BLaER1 treated with 17β-estradiol and CSF1 and Interleukin-3, amounts not matched to agents 10 nM and 100 nM (cell line): ENCODE measurements around the gene GPSM1.

Experiments used
- H3K27ac ChIP-seq, 11 experiments: shearing (Covaris generic); formaldehyde crosslinking; 2 replicates each; pipeline ENCODE4 v1.8.1; 2022
- H3K27me3 ChIP-seq, 11 experiments: shearing (Covaris generic); formaldehyde crosslinking; 2 replicates each; pipeline ENCODE4 v1.8.1; 2022
- H3K36me3 ChIP-seq, 11 experiments: shearing (Covaris generic); formaldehyde crosslinking; 2 replicates each; pipeline ENCODE4 v1.8.1; 2022
- H3K4me1 ChIP-seq, 10 experiments: shearing (Covaris generic); formaldehyde crosslinking; 2 replicates each; pipeline ENCODE4 v1.8.1; 2022
- H3K4me2 ChIP-seq, 11 experiments: shearing (Covaris generic); formaldehyde crosslinking; 2 replicates each; pipeline ENCODE4 v1.8.1; 2022
- H3K4me3 ChIP-seq, 10 experiments: shearing (Covaris generic); formaldehyde crosslinking; 2 replicates each; pipeline ENCODE4 v1.8.1; 2022
- H3K9ac ChIP-seq, 11 experiments: shearing (Covaris generic); formaldehyde crosslinking; 2 replicates each; pipeline ENCODE4 v1.8.1; 2022
- H3K9me3 ChIP-seq, 11 experiments: shearing (Covaris generic); formaldehyde crosslinking; replicated peaks in 1 of 11; 2 replicates each; pipeline ENCODE4 v1.8.1; 2022
- H4K20me1 ChIP-seq, 11 experiments: shearing (Covaris generic); formaldehyde crosslinking; 2 replicates each; pipeline ENCODE4 v1.8.1; 2022
- Cebpa-rat ChIP-seq, 11 experiments: shearing (Covaris generic); IDR thresholded peaks; 2 replicates each; pipeline ENCODE4 v1.8.1; 2022

Gene GPSM1

DNA sequence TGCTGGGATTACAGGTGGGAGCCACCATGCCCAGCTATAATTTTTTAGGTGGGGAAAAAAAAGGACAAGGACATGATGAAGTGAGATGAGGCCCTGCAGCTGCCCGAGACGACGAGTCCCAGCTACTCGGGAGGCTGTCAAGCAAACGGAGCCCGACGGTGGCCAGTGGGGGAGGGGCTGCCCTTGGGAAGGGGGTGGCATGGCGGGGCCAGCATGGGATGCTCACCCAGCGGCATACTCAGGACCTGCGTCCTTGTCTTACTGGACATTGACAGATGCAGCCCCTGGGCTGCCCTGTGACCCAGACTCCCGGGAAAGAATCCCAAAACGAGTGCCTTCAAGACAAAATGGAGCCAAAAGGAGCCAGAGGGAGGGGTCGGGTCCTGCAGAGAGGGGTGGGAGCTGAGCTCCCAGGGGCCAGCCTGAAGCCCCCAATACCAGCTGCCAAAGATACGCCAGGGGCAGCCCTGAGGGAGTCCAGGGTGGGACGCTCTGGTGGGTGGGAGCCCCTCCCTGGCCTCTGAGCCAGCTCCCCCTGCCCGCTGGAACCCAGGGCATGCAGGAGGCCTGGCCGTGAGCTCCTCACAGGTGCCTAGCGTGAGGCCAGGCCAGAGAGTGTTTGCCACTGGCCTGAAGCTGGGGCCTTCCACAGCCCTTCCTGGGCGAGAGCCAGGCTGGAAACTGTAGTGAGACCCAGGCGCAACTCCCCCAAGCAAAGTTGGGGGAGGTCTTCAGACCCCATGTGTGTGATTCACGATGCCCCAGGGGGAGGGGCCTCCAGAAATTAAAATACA lies 39.2 kb upstream of the GPSM1 start:
- H3K4me2 ChIP-seq: no peak overlapping the region
- H3K27me3 ChIP-seq: peaks cover 0 to under 1% (median 0%) of the 10 kb centered on the region in 11 experiments; a peak in 1 of 22 replicates
- H3K36me3 ChIP-seq: no peaks in the 10 kb centered on the region
- no peak for TF ChIP-seq Cebpa-rat (IDR thresholded peaks at IDR 0.05)
- no peak overlapping the region for H3K4me3 ChIP-seq
- H3K9me3 ChIP-seq: no peaks in the 10 kb centered on the region
- no peak overlapping the region for H3K27ac ChIP-seq
- H3K4me1 ChIP-seq: peaks cover 4 to 45% (median 16%) of the 10 kb centered on the region in 10 experiments
- no peak overlapping the region for H3K9ac ChIP-seq
- H4K20me1 ChIP-seq: peaks cover 0 to 40% (median 0%) of the 10 kb centered on the region in 11 experiments; a peak in 5 of 22 replicates

DNA sequence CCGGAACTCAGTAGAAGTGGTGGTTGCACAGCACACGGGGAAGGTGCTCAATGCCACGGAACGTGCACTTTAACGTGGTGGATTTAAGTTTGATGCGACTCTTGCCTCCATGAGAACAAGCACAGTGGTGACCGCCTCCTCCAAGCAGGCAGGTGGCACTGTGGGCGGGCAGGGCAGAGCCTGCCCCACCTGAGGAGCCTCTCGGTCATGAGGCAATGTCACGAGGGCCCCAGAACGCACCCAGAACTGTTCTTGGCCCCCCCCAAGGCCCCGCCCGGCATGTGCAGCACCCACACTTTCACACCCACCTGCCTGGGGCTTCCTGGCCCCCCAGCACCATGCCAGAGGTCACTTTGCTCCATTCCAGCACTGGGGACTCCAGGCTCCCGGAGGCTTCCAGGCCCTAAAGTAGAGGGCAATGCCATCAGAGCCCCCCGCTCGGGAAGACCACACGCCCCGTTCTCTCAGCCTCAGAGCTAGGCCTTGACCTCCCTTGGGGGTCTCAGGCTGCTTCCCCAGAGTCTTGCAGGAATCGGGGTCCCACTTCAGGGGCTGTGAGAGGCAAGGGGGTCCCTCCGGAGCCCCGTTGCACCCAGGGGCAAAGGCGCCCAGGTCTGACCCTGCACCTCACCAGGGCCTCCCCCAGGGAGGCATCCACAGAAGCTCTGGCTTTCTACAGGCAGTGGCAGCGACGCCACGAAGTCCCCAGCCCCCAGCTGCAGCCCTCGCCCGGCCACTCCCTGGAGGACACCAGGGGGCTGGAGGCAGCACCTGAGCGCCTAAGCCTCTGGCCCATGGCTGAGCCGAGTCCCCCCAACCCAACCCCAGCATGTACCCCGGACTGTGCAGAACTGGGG lies 37.5 kb upstream of the GPSM1 start:
- Histone ChIP-seq H3K4me1 (peaks cover 0 to 28% (median under 1%) of the 10 kb centered on the region in 10 experiments; a peak in 6 of 20 replicates), H3K27ac (no peak overlapping the region), H3K4me3 (no peak overlapping the region), H3K4me2 (no peak overlapping the region), H3K9ac (no peak overlapping the region), H3K36me3 (no peaks in the 10 kb centered on the region), H4K20me1 (peaks cover 0 to 30% (median 0%) of the 10 kb centered on the region in 11 experiments; a peak in 3 of 22 replicates), H3K27me3 (no peaks in the 10 kb centered on the region), H3K9me3 (peaks cover 0 to 4% (median 0%) of the 10 kb centered on the region in 11 experiments; a peak in 1 of 22 replicates)
- no peak for TF ChIP-seq Cebpa-rat (IDR thresholded peaks at IDR 0.05)

DNA sequence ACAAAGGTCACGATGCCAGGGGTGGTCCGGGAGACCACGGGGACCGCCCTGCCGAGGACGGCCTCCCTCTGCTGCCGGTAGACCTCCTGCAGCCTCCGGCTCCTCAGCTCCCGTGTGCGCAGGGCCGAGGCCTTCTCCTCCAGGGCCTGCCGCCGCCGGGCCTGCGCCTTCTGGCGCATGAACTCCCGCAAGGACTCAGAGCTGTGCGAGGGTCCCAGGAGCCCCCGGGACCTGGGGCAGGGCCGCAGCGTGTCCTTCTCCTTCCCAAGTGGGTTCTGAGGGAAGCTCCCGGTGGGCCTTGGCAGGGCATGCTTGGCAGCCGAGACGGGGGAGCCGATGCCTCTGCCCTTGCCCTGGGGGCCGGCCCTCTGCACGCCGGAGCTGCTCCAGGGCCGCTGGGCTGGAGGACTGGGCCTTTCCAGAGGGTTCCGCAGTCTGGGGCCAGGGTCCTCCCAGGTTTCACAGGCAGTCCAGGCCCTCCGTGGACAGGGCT lies 36.8 kb upstream of the GPSM1 start:
- no peak overlapping the region for H3K4me3 ChIP-seq
- H3K9ac ChIP-seq: no peak overlapping the region
- TF ChIP-seq Cebpa-rat (IDR thresholded peaks at IDR 0.05): no peak
- H3K27me3 ChIP-seq: no peaks in the 10 kb centered on the region
- peaks cover 0 to 26% (median 0%) of the 10 kb centered on the region in 11 experiments; a peak in 3 of 22 replicates for H4K20me1 ChIP-seq
- H3K9me3 ChIP-seq: peaks cover 0 to 4% (median 0%) of the 10 kb centered on the region in 11 experiments; a peak in 1 of 22 replicates
- no peaks in the 10 kb centered on the region for H3K36me3 ChIP-seq
- peaks cover 0 to 21% (median 0%) of the 10 kb centered on the region in 10 experiments; a peak in 2 of 20 replicates for H3K4me1 ChIP-seq
- H3K27ac ChIP-seq: no peak overlapping the region
- no peak overlapping the region for H3K4me2 ChIP-seq

DNA sequence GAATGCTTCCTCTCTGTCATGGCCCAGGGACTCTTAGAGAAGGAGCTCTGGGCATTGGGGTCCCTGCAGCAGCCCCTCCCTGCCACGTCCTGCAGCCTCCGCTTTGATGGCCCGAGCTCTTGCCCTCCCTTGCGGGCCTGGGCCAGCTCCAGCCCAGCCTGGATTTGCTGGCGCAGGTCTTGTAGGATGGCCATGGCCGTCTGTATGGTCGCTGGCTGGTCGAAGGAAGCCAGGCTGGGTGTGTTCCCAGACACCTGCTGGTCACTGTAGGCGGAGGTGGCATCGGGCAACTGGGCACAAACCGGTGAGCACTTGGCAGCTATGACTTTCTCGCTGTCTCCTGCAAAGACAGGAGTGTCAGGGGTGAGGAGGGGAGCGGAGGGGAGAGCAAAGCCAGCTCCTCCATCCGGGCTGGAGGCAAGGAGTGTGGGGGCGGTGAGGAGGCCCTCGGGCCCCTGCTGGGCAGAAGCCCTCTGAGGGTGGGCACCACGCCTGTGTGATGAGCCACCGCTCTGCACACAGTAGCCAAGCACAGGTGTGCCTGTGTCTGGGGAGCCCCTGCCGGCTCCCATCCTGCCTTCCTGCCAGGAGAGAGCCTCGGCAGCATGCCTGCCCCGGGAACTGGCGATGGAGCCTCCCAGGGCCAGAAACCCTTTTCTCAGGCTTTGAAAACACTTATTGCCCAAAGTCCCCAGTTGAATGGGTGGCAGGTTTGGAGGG lies 35.9 kb upstream of the GPSM1 start:
- Histone ChIP-seq H3K36me3 (no peaks in the 10 kb centered on the region), H3K9ac (no peak overlapping the region), H3K27me3 (no peaks in the 10 kb centered on the region), H3K4me2 (no peak overlapping the region), H3K9me3 (peaks cover 0 to 4% (median 0%) of the 10 kb centered on the region in 11 experiments; a peak in 1 of 22 replicates), H3K4me3 (no peak overlapping the region), H3K4me1 (peaks cover 0 to 16% (median 0%) of the 10 kb centered on the region in 10 experiments; a peak in 3 of 20 replicates), H4K20me1 (peaks cover 0 to 22% (median 0%) of the 10 kb centered on the region in 11 experiments; a peak in 3 of 22 replicates), H3K27ac (no peak overlapping the region)
- TF ChIP-seq Cebpa-rat (IDR thresholded peaks at IDR 0.05): no peak

DNA sequence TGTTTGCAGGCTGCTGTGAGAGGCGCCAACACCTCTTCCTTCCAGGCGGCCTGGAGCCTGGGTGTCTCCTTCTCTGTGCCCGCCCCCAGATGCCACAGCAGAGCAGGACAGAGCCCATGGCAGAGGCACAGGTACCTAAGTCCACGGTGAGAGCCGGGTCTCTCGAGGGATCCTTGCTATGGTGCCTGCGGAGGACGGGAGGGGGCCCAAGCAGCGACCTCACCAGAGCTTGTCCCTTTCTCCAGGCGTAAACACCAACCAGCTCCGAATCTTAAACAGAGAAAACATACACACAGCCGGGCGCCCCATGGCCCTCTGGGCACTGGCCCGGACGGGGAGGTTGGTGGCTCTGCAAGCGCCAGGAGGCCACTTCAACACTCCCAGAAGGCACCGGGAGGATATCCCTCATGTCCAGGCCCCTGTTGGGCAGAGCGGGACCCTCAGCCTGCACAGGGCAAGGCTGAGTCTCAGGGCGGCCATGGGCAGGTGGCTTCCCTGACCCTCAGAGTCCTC lies 35.3 kb upstream of the GPSM1 start:
- Histone ChIP-seq H3K27me3 (no peaks in the 10 kb centered on the region), H3K4me1 (peaks cover 0 to 22% (median 4%) of the 10 kb centered on the region in 10 experiments; a peak in 13 of 20 replicates), H3K4me2 (no peak overlapping the region), H3K9ac (no peak overlapping the region), H3K4me3 (no peak overlapping the region), H3K36me3 (no peaks in the 10 kb centered on the region), H3K9me3 (peaks cover 0 to 4% (median 0%) of the 10 kb centered on the region in 11 experiments; a peak in 1 of 22 replicates), H4K20me1 (peaks cover 0 to 26% (median 0%) of the 10 kb centered on the region in 11 experiments; a peak in 2 of 22 replicates), H3K27ac (no peak overlapping the region)
- TF ChIP-seq Cebpa-rat (IDR thresholded peaks at IDR 0.05): no peak

DNA sequence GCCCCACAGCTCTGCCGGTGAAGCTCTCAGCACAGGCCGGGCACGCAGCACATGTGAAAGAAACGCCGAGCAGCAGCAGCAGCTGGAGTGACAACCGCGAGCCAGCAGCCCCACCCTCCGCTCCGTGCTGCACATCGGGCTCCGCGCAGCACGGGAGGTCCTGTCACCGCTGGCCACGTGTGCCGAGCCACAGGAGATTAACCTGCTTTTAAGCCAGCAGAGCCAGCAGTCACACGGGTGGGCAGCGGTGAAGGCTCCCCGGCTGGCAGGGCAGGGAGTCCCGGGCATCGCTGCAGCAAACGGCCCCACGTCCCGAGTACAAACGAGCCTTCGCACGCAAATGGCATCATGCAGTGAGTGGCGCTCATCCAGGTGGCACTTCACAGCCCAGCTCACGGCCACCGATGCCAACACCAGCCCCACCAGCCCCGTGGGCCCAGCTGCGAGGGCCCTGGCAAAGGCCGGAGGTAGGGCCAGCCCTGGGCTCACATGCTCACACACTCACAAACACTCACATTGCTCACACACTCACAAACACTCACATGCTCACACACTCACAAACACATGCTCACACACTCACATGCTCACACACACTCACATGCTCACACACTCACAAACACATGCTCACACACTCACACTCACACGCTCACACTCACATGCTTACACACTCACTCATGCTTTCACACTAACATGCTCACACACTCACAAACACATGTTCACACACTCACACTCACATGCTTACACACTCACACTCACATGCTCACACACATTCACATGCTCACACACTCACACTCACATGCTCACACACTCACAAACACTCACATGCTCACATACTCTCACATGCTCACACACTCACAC lies 34.5 kb upstream of the GPSM1 start:
- Histone ChIP-seq H3K27ac (no peak overlapping the region), H3K9ac (no peak overlapping the region), H4K20me1 (peaks cover 0 to 21% (median 0%) of the 10 kb centered on the region in 11 experiments; a peak in 2 of 22 replicates), H3K4me2 (no peak overlapping the region), H3K27me3 (no peaks in the 10 kb centered on the region), H3K4me3 (no peak overlapping the region), H3K4me1 (peaks cover 0 to 29% (median 9%) of the 10 kb centered on the region in 10 experiments; a peak in 13 of 20 replicates), H3K9me3 (peaks cover 0 to 4% (median 0%) of the 10 kb centered on the region in 11 experiments; a peak in 1 of 22 replicates), H3K36me3 (no peaks in the 10 kb centered on the region)
- TF ChIP-seq Cebpa-rat (IDR thresholded peaks at IDR 0.05): no peak

DNA sequence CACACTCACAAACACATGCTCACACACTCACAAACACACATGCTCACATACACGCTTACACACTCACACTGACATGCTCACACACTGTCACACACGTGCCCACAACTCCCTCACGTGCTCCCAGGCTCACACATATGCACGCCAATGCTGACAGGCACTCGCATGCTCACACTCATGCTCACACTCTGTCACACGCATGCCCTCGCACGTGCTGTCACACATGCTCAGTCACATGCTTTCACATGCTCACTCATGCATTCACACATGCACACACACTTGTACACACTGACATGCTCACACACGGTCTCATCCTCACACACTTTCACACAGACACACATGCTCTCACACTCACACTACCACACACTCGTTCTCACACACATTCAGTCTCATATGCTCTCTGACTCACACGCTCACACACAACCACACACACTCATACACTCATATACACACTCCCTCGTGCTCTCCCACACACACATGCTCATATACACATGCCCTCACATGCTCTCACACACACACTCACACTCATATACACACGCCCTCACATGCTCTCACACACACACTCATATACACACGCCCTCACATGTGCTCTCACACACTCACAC lies 33.8 kb upstream of the GPSM1 start:
- Histone ChIP-seq H3K27ac (no peak overlapping the region), H3K4me3 (no peak overlapping the region), H4K20me1 (peaks cover 0 to 21% (median 0%) of the 10 kb centered on the region in 11 experiments; a peak in 2 of 22 replicates), H3K9ac (no peak overlapping the region), H3K27me3 (no peaks in the 10 kb centered on the region), H3K9me3 (peaks cover 0 to 4% (median 0%) of the 10 kb centered on the region in 11 experiments; a peak in 1 of 22 replicates), H3K36me3 (no peaks in the 10 kb centered on the region), H3K4me2 (no peak overlapping the region), H3K4me1 (peaks cover 0 to 34% (median 13%) of the 10 kb centered on the region in 10 experiments; a peak in 13 of 20 replicates)
- TF ChIP-seq Cebpa-rat (IDR thresholded peaks at IDR 0.05): no peak
